CD4-positive, alpha-beta T cell (primary cell): ENCODE measurements around the gene RGMA. TPM values are rescaled to one million over a fixed set of nuclear protein-coding genes. Genes with fewer than 3 reads are reported as not detected.

Experiments
- ATAC-seq: fragments of 200-7000 bp; cut with Tn5 transposase; one replicate; pipeline ENCODE4 v1.10.0; 2022; ENCODE audit warnings: mild to moderate bottlenecking; ENCODE audit not compliant: poor library complexity
- CTCF ChIA-PET: fragments of 350-600 bp; sonication (Branson Sonifier 250); formaldehyde crosslinking; loops from one replicate; lab custom pipeline; 2021; ENCODE audit warnings: antibody characterized with exemption, inconsistent platforms; lab: Charles Lee
- POLR2A ChIA-PET: fragments of 350-600 bp; sonication (Branson Sonifier 250); formaldehyde crosslinking; loops from one replicate; lab custom pipeline; 2021; ENCODE audit warnings: antibody characterized with exemption, inconsistent platforms; lab: Charles Lee
- DNase-seq, 14 experiments: peaks; one replicate each; pipeline ENCODE4 v3.0.0-alpha.2; 2013 to 2020; ENCODE audit warnings: mixed read lengths in 2 of 14
- H3K27ac ChIP-seq, 2 donors: one replicate each; pipeline versions ENCODE4 v1.5.1 to v1.7.0; 2013; ENCODE audit warnings: low read length in 2 of 2, low read depth in 1 of 2, mild to moderate bottlenecking in 1 of 2
- H3K27me3 ChIP-seq, 2 experiments: 1 replicate in 1 of 2; 2 replicates in 1 of 2; pipeline versions ENCODE4 v1.6.1 to v1.7.0; 2013; ENCODE audit warnings: low read length in 2 of 2, control low read depth in 1 of 2, mild to moderate bottlenecking in 1 of 2, moderate library complexity in 1 of 2; ENCODE audit not compliant: insufficient read depth in 2 of 2, control insufficient read depth in 1 of 2
- H3K36me3 ChIP-seq: one replicate; pipeline ENCODE4 v1.6.1; 2013; ENCODE audit warnings: low read length, control low read depth; ENCODE audit not compliant: insufficient read depth
- H3K4me1 ChIP-seq: one replicate; pipeline ENCODE4 v1.6.1; 2013; ENCODE audit warnings: low read length, control low read depth; ENCODE audit not compliant: insufficient read depth
- H3K4me3 ChIP-seq: one replicate; pipeline ENCODE4 v1.5.1; 2013; ENCODE audit warnings: mild to moderate bottlenecking, low read length, moderate library complexity
- H3K9me3 ChIP-seq, 2 experiments: 1 replicate in 1 of 2; 2 replicates in 1 of 2; pipeline versions ENCODE4 v1.6.1 to v1.7.0; 2013; ENCODE audit warnings: low read length in 2 of 2, mild to moderate bottlenecking in 2 of 2, control low read depth in 1 of 2, moderate library complexity in 1 of 2; ENCODE audit not compliant: control insufficient read depth in 1 of 2, insufficient read depth in 1 of 2
- H3K27ac Mint-ChIP-seq: one replicate; pipeline ENCODE4 v1.8.0; 2020; ENCODE audit warnings: mixed read lengths
- H3K27me3 Mint-ChIP-seq: one replicate; pipeline ENCODE4 v1.8.0; 2021; ENCODE audit warnings: mixed read lengths
- H3K36me3 Mint-ChIP-seq: one replicate; pipeline ENCODE4 v1.8.0; 2021; ENCODE audit warnings: low read depth, mixed read lengths
- H3K4me1 Mint-ChIP-seq: one replicate; pipeline ENCODE4 v1.8.0; 2021; ENCODE audit warnings: low read depth, mixed read lengths
- H3K4me3 Mint-ChIP-seq: one replicate; pipeline ENCODE4 v1.8.0; 2020; ENCODE audit warnings: mild to moderate bottlenecking, mixed read lengths
- H3K9me3 Mint-ChIP-seq: one replicate; pipeline ENCODE4 v1.8.0; 2020; ENCODE audit warnings: mixed read lengths
- intact Hi-C, 2 experiments: fragments of 100-400 bp; cut with DNase I in 1 of 2; cut with micrococcal nuclease in 1 of 2; formaldehyde crosslinking; loops; one replicate each; pipeline versions ENCODE4 v1.15.1 to v1.9.0; 2023 to 2025; cut with DNase I, micrococcal nuclease
- total RNA-seq, 174 experiments: library from RNA in 2 of 174; stranded (reverse) in 2 of 174; gene quantifications; one replicate each; pipeline ENCODE4 v1.2.3 and lab custom pipeline; 2021 to 2026
- TF ChIP-seq, protein P1 (sequence below): fragments of 200-600 bp; IDR thresholded peaks from one replicate; pipeline ENCODE4 v1.8.0; 2022; ENCODE audit warnings: antibody characterized with exemption, mild to moderate bottlenecking

RGMA gene
- total RNA-seq, 2 experiments from 2014 or later = not detected

DNA sequence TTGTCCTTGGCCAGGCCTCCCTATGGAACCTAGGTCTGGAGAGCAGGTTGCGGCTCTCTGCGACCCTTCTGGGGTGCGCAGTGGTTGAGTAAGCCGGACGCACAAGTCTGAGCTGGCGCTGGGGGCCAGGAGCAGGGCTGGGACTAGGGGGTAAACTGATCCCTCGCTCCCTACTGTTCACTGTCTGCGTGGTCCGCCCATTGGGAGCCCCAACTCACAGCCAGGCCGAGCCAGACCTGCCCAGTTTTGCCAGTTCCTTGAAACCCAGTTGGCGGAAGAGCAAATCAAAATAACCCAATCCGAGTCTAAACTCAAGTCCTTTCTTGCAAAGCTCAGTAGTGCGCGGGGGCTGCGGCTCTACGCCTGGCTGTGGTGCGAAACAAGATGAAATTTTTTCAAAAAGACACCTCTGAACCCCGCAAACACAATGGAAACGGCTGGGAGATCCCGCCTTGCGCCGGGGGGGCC lies 17.5 kb downstream of the RGMA start:
- H3K27me3 Mint-ChIP-seq = peaks cover 72% of the 10 kb centered on the region
- no peak overlapping the region for H3K27ac ChIP-seq
- no peak overlapping the region for H3K27ac Mint-ChIP-seq
- H3K4me3 ChIP-seq = no peak overlapping the region
- intact Hi-C loops = no loop called here
- H3K4me1 Mint-ChIP-seq = peaks cover 5% of the 10 kb centered on the region
- no peaks in the 10 kb centered on the region for H3K36me3 ChIP-seq
- H3K9me3 Mint-ChIP-seq = no peaks in the 10 kb centered on the region
- DNase-seq = no peak
- ChIA-PET CTCF (no interaction called here), POLR2A (no interaction called here)
- H3K4me1 ChIP-seq = peaks cover 15% of the 10 kb centered on the region
- TF ChIP-seq, protein P1, sequence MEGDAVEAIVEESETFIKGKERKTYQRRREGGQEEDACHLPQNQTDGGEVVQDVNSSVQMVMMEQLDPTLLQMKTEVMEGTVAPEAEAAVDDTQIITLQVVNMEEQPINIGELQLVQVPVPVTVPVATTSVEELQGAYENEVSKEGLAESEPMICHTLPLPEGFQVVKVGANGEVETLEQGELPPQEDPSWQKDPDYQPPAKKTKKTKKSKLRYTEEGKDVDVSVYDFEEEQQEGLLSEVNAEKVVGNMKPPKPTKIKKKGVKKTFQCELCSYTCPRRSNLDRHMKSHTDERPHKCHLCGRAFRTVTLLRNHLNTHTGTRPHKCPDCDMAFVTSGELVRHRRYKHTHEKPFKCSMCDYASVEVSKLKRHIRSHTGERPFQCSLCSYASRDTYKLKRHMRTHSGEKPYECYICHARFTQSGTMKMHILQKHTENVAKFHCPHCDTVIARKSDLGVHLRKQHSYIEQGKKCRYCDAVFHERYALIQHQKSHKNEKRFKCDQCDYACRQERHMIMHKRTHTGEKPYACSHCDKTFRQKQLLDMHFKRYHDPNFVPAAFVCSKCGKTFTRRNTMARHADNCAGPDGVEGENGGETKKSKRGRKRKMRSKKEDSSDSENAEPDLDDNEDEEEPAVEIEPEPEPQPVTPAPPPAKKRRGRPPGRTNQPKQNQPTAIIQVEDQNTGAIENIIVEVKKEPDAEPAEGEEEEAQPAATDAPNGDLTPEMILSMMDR = no peak
- peaks cover 43 to 46% of the 10 kb centered on the region in 2 experiments for H3K27me3 ChIP-seq
- H3K4me3 Mint-ChIP-seq = no peak overlapping the region
- H3K9me3 ChIP-seq = peaks cover 0 to 10% of the 10 kb centered on the region in 2 experiments
- H3K36me3 Mint-ChIP-seq = no peaks in the 10 kb centered on the region
- ATAC-seq = no peak

DNA sequence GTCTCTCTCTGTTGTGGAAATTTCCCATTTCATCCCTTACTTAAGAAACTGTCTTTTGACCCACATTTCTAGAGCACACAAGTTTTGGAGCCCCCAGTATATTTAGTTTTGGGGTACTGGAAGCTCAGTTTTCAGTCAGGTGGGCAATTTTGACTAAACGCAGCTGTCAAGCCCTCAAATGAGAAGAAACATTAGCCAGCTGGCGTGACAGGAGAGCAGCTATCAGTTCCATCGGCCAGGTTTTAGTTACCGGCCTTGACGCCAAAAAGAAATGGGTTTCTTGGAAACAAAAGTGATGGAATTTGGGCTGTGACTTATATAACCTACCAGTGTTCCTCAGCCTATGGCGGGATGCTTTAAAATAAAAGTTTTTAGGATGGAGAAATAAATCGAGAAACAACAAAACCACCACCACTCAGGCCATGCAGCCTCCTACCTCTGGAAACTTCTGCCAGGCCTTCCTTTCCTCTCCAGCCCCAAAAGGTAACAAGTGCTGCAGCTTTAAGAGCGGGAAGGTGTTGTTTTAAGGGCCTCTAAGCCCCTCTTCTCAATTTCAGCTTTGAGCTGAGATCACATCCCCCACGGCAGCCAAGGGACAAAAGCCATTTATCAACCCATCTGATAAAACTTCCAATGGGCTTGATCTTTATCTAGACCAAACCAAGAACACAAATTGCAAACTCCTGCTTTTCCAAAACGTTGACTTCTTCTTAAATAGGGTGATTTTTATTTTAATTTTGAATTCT lies 18.3 kb downstream of the RGMA start:
- ATAC-seq (no peak), DNase-seq (no peak)
- Mint-ChIP-seq H3K9me3 (no peaks in the 10 kb centered on the region), H3K36me3 (no peaks in the 10 kb centered on the region), H3K27ac (no peak overlapping the region), H3K4me3 (no peak overlapping the region), H3K4me1 (peaks cover 5% of the 10 kb centered on the region), H3K27me3 (peaks cover 65% of the 10 kb centered on the region)
- H3K27me3 ChIP-seq = peaks cover 43 to 45% of the 10 kb centered on the region in 2 experiments
- H3K4me1 ChIP-seq = peaks cover 15% of the 10 kb centered on the region
- no peaks in the 10 kb centered on the region for H3K36me3 ChIP-seq
- TF ChIP-seq, protein P1 = no peak
- peaks cover 0 to 10% of the 10 kb centered on the region in 2 experiments for H3K9me3 ChIP-seq
- intact Hi-C loops = no loop called here
- H3K27ac ChIP-seq = no peak overlapping the region
- ChIA-PET POLR2A (no interaction called here), CTCF (no interaction called here)
- no peak overlapping the region for H3K4me3 ChIP-seq

DNA sequence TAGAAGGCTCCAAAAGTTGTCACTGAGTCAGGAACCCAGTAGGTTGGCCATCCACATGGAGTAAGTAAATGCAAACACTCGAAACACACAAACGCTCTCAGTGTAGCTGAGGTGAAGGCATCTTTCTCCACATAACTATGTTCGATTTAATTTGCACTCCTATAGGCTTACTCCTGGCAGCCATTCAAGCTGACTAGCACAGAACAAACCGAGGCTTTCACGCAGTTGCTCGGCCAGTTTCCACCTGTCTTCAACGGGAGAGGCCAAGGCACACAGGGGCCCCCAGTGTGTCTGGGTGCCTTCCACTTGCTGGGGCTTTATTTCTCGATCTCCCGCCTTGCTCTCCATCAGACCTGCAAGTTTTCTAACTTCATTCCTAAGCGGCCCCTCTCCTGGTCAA lies 18.9 kb downstream of the RGMA start:
- Mint-ChIP-seq H3K36me3 (no peaks in the 10 kb centered on the region), H3K4me1 (peaks cover 5% of the 10 kb centered on the region), H3K4me3 (no peak overlapping the region), H3K27me3 (peaks cover 61% of the 10 kb centered on the region), H3K9me3 (no peaks in the 10 kb centered on the region), H3K27ac (no peak overlapping the region)
- intact Hi-C loops = no loop called here
- CTCF ChIA-PET = interaction anchor here (1.3 kb wide), 1 partner anchor 9 kb away, joined by 3 read pairs; no protein-coding TSS in a partner anchor
- TF ChIP-seq, protein P1 = no peak
- H3K4me1 ChIP-seq = peaks cover 15% of the 10 kb centered on the region
- H3K36me3 ChIP-seq = no peaks in the 10 kb centered on the region
- DNase-seq (no peak), ATAC-seq (no peak)
- peaks cover 0 to 10% of the 10 kb centered on the region in 2 experiments for H3K9me3 ChIP-seq
- no peak overlapping the region for H3K4me3 ChIP-seq
- POLR2A ChIA-PET = no interaction called here
- H3K27me3 ChIP-seq = peaks cover 43 to 45% of the 10 kb centered on the region in 2 experiments
- no peak overlapping the region for H3K27ac ChIP-seq
